NCI-H146 treated with DMSO at 0.1 percent for 48 hours (cell line): ENCODE measurements around the gene RBM19.
"Not testable (repeated sequence)": the region's sequence is repeated elsewhere in the genome, so short reads cannot be mapped to it uniquely, and the experiment has no call there.

Experiments
- DNase-seq: peaks from one replicate; lab custom pipeline; 2025; ENCODE audit not compliant: unreplicated experiment; lab: John Stamatoyannopoulos, UW

The RBM19 gene

DNA sequence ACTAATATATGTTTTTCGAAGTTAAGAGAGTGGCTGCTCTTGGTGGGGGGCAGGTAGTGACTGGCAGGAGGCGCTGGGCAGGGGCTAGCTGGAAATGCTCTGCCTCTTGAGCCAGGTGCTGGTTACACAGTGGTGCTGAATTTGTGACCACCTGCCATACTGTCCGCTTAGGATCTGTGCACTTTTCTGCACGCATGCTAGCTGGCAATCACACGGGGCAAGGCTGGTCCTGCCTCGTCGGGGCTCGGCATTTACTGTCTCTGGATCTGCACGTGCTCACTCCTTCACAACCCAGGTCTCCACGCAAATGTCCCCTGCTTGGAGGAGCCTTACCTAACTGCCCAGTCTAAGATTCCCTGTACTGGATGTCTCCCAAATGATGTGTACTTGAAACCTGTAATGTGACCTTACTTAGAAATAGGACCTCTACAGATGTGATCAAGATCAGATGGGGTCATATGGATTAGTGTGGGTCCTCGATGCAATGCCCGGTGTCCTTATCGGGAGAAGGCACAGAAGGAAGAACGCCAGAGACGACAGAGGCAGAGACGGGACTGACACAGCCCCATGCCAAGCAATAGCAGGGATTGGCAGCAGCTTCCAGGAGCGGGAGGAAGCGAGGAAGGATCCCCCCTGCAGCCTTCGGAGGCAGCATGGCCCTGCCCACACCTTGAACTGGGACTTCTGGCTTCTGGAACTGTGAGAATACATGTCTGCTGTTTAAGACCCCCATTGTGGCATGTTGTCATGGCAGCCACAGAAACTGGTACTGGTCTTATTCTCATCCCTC lies 59.5 kb downstream of the RBM19 start:
- DNase-seq = no peak

DNA sequence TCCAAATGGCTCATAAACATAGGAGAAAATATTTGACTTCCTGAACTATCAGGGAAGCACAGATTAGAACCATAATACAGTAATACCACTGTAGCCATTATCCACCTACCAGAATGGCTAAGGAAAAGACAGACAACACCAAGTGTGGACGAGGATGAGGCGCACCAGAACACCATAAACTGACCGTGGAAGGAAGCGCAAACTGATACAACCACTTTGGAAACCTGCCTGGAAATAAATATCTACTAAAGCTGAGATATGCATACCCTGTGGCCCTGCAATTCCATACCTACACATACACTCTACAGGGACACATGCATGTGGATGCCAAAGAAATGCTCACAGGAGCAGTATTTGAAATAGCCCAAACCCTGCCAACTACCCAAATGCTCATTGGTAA lies 60.3 kb downstream of the RBM19 start:
- DNase-seq = no peak

DNA sequence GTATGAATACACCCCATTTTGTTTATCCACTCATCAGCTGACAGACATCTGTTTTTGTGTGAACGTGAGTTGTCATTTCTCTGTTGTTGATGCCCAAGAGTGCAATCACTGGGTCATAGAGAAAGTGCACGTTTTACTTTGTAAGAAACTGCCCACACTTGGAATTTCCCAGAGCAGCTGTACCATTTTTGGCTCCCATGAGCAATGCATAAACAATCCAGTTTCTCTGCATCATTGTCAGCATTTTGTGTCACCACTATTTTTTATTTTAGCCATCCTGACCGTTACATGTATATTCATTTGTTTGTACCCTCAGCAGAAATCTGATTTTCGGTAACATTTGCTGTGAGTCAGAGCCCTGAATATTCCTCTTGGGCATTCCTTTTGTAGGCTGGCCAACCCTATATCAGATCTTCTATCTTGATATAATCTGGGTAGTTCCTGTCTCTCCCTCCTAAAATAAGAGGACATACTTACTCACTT lies 62.7 kb downstream of the RBM19 start:
- DNase-seq = no peak

DNA sequence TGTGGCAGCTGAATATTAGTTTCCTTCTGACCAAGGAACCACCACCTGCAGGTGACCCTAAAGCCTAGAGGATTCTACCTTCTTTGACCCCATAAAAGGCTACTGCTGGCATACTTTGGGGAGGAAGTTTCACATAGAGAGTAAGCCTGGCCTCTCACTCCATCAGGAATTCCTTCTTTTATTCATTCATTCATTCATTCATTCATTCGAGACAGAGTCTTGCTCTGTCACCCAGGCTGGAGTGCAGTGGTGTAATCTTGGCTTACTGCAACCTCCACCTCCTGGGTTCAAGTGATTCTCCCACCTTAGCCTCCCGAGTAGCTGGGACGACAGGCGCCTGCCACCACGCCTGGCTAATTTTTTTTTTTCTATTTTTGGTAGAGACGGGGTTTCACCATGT lies 64.8 kb downstream of the RBM19 start:
- not testable (repeated sequence) for DNase-seq

DNA sequence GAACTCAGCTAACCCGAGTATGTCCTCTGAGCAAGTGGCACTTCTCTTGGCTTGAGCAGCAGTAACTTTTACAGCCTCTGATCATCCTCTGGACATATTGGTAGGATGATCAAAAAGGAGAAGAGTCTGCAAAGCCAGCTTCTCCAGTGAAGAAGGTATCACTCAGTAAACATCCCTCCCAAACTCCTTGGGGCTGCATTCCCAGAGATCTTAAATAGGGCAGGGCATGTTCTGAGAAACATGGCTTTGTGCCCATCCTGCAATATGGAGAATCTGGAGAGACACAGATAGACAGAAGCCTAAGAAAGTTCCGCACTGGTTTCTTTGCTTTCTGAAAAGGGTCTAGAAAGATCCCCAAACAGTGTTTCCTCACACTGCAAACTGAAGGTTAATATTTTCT lies 65.4 kb downstream of the RBM19 start:
- no peak for DNase-seq

GRCh38 chr12:113899561-113900471 lies 66.3 kb downstream of the RBM19 start:
- peak; percentile 86 for DNase-seq

DNA sequence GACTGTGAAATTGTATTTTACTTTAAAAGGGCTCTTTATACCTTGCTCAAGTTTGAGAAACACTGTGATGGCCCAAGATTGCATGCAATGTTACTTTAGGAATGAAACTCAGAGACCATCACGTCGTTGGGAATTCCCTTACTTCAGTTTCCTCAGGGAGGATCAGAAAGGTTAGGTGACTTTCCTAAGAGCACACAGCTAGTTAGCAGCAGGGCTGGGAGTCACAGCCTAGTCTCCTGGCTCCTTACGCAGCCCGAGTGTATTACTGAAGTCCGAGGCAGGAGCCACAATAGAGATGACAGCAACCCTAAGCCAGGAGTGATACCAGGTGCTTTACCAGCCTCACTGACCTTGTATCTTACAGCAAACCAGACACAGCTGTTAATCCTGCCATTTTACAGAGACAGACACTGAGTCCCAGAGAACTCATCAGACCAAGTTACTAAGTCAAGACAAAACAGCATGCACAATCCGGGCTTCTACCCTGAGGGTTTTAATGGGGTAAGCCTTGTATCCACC lies 67.0 kb downstream of the RBM19 start:
- no peak for DNase-seq

GRCh38 chr12:113898466-113898865 lies 67.7 kb downstream of the RBM19 start:
- no peak for DNase-seq

GRCh38 chr12:113897406-113897805 lies 68.7 kb downstream of the RBM19 start:
- no peak for DNase-seq

- no peak for DNase-seq
Measured at GRCh38 chr12:113896841-113897240, 69.3 kb downstream of the RBM19 start.

- no peak for DNase-seq
Measured at GRCh38 chr12:113896194-113896593, 69.9 kb downstream of the RBM19 start.

GRCh38 chr12:113895176-113895575 lies 70.9 kb downstream of the RBM19 start:
- no peak for DNase-seq

DNA sequence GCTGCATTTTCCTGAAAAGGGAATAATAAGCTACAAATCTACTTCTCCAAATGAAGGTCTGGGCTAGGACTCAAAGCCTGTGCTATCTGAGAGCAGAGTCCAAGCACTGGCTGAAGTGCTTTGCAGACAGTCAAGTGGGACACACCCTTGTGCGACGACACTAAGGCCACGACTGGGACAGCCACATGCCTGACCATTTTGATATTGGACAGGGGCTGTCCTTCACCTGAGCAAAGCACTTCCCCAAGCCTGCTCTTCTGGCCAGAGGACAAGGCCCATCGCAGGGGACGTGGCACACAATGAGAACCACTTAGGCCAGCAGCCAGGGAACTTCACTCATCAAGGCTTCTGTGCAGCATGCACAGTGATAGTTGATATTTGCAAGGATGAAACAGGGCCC lies 71.4 kb downstream of the RBM19 start:
- no peak for DNase-seq

DNA sequence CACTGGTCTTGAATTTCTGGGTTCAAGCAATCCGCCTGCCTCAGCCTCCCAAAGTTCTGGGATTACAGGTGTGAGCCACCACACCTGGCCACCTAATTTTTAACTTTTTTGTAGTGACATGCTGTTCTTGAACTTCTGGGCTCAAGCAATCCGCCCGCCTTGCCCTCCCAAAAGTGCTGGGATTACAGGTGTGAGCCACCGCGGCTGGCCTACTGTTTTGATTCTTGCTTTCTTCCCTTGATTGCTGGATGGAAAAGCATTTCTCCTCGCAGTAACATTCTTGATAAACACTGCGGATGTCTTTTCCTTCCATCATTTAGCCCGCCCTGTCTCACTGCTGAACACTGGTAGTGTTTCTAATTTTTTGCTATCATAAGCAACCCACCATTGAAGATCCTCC lies 72.9 kb downstream of the RBM19 start:
- DNase-seq = no peak

DNA sequence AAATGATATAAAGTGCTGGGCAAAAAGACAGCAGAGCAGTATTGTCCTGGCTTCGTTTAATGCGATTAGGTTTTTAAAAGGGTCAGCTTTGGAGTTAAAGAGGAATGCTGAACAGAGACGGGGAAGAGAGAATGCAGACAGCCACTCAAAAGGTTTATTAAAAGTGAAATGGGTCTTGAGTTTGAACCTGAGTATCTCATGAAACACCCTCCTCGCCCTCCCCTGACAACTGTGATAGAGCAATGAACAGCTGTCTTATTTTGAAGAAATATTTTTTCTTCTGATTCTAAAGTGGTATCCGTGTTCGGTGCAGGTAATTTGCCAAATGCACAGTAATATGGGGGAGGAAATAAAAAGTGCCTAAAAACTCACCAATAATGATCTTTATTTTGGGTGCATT lies 73.6 kb downstream of the RBM19 start:
- DNase-seq = no peak

DNA sequence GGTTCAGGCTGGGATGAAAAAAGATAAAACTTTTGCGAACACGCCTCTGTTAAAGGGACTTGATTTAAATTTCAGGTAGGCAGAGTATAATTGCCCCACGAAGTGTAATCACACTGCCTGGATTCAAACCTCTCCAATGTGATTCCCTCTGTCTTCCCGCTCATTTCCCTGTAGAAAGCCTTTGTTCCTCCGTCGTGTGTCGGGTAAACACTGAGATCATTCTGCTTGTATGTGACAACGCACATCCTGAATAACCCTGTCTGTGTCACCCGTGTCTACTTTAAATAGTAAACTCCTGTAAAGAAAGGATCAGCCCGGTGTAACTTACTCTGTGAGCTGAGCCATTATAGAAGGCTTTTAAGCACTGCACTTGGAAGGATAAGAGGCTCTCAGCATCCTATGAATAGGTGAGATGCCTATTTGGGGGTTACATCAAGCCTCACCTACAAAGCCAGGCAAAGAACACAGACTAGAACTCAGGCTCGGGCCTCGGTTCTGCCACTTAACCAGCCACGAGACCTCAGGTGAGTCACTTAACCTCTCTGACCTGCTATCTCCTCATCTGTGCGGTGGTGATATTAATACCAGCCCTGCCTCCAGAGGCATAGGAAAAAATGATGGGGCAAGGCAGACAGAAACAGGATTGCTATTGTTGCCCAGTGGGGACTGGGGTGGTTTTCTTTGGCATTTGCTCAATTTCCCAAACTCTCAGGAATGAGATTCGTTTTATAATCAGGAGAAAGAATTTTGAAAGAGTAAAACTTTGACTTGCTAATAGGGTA lies 74.2 kb downstream of the RBM19 start:
- DNase-seq = no peak

- DNase-seq = no peak
Measured at GRCh38 chr12:113891167-113891692, 74.9 kb downstream of the RBM19 start.

GRCh38 chr12:113889891-113890581 lies 76.1 kb downstream of the RBM19 start:
- no peak for DNase-seq

DNA sequence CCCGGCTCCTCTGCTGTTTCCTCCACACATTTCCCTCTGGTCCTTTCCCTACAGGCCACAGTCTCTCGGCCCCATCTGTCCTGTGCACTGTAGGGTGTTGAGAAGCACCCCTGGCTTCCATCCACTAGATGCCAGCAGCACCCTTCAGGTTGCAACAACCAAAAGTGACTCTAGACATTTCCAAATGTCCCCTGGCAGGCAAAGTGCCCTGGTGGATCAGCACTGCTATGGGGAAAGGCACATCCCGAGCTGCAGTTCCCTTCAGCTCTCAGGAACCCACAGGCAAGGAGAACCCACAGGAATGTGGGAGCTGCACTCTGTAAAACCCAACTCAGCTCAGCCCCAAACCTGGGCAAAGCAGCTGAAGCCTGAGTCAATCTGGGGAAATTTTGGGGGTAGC lies 77.0 kb downstream of the RBM19 start:
- no peak for DNase-seq

DNA sequence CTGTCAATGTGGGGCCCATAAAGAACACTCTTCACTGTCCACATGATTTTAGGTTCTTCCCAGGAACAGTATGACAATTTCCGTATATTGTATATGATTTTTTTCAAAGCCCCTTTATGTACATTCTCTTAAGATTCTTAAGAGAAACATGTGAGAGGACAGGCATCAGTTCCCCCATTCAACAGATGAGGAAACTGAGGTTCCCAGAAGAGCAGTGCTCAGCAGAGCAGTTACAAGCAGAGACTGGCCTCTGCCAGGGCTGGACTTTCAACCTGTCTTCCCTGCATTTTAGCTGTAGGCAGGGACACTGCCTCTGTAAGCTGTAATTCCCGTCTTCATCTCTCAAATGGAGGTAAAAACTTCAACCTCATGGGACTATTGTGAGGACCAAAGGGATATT lies 77.7 kb downstream of the RBM19 start:
- DNase-seq = no peak
